NCI-H1417 (cell line): ENCODE measurements around the gene ECI2.
"Not testable (repeated sequence)": the region's sequence is repeated elsewhere in the genome, so short reads cannot be mapped to it uniquely, and the experiment has no call there.

ENCODE experiments used
- DNase-seq, 3 experiments: peaks; one replicate each; lab custom pipeline; 2025; lab: John Stamatoyannopoulos, UW

The ECI2 gene

DNA sequence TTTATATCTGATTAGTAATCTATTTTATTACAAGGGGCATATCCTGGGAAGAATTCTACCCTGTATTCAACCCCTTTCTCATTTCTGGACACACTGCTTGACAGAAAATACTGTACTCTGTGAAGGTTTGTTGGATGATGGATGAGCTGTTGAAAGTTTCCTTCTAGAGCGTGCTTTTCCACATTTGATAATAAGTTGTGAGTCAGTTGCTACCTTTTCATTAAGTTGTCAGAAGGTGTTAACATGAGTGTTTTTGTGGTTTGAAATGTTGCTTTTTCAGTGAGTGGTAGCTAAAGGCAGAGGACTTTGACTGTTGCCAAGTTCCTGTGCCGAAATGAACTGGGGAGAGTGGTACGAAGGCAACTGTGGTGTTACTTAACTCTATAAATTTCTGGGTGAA, 3.9 kb upstream of the ECI2 start:
- peak in 1 of 3 experiments; percentile 49 for DNase-seq

DNA sequence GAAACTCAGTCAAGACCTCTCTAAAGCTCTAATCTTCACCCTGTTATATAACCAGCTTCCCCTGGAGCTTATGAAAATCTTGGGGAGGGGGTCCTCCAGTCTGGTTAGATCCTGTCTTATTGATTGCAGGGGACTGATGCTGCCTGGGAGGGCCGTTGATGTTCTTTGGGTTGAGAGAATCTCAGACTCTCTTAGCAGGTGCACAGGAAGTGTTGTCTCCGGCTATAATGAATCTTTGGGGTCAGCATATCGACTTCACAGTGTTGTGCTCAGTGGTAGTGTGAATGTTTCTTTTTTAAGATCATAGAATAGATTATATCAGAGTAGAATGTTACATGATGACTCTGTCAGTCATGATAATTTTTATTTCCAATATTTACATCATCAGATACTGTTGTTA, 2.8 kb upstream of the ECI2 start:
- no peak for DNase-seq

DNA sequence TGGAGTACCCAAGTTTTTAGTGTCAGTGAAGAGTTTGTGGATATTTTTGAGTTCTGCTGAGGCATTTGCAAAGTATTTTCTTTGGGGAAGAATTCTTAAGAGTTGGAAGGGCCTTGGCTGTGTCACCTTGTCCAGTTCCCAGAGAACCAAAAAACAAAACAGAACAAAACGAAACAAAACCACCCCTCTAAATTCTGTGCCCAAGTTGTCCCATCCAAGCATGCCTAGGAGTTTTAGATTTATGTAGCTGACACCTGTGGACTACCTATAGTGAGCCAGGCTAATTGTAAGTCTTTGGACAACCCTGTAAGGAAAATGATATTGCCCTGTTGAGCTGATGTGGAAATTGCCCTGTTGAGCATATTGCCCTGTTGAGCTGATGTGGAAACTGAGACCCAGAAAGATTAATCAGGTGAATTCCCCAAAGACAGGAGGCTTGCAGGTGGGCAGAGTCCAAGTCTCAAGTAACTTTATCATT, 1.0 kb upstream of the ECI2 start:
- DNase-seq, result no peak

DNA sequence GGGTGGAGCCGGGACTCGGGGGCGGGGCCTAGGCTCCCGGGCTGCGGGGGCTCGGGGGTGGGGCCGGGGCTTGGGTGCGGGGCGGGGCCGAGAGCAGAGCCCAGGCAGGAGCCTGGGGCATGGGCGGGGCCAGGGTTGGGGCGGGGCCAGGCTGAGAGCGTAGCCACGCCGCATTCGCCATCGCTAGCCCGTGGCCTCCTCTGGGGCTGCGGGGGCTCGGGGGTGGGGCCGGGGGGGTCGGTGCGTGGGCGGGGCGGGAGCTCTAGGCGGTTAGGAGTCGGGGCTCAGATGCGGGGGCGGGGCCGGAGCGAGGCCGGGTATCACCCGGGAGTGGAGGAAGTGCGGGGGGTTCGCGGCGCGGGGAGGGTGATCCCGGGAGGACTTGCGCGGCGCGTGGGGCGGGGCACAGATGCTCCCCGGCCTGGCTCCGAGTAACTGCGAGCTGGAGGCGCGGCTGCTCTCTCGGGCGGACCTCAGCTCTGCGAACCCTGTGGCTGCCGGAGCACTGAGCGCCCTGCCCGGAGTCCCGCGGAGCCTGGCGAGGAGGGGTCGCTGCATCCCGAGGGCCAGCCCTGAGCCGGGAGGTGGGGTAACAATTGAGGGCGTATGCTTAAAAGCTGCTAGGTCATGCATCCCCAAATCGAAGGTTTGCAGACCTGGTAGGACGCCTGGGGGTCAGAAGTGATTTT, 434 bp upstream of the ECI2 start:
- peak; percentile 81 to 95 (median 89) for DNase-seq

DNA sequence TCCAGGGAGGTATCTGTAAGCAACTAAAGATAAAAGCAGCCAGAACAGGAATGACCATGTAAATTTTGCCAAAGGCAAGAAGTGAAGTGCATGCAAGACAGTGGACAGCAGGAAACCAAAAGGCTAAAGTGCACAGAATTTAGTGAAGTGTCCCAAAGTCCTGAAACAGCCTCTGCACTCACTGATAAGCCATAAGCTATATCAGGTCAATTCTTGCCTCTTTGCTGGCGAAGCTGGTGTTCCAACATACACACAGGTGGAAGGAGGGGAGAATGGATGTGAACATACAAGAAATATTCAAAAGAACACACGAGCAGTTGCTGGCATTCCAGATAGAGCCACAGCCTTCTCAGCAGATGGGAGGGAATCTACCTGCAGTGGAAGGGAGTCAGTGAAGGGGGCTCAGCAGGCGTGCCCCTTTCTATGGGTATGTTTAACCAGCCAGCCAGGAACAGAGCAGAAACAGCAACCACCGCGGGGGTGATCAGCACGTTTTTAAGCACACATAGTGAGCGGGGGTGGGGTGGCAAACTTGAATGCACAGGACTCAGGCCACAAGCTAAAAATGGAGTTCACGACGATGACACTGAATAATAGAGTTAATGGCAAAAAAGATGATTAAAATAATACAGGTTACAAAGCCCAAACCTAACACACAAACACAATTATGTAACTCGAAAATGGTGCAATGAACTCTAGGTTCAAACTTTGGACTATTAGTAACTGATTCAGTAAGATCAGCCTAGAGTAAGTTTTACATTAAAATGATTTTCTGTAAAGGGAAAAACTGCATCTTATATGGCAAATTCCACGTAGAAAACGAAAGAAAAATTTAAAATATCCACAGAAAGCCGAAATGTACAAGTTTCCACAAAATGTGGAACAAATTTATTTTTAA, 1.2 kb downstream of the ECI2 start:
- peak in 2 of 3 experiments; percentile 25 to 43 for DNase-seq

DNA sequence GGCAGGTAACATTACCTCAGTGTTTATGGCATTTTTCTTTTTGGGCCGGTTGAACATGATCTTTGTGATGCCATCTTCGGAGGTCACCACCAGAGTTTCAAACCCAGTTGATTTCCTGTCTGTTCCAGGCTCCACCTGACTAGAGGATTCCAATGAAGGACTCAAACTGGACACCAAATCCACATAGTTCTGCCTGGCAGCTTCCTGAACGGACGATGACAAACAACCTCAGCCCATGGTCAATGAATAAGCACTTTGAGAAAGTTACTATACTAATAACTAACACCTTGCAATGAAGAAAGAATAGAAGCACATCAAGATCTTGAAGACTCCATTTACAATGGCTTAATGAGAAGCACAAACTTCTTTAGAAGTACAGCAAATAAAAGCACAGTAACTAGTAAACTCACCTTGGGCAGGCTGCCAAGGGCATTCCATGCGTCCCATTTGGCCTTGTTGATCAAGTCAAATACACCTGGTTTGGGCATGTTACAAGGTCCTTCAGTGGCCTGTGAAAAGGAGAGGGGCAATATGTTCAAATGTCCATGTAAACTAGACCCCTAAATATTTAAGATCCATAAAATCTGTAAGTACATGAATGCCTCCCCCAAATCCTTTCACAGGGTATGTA, 4.9 kb downstream of the ECI2 start:
- DNase-seq, result no peak

DNA sequence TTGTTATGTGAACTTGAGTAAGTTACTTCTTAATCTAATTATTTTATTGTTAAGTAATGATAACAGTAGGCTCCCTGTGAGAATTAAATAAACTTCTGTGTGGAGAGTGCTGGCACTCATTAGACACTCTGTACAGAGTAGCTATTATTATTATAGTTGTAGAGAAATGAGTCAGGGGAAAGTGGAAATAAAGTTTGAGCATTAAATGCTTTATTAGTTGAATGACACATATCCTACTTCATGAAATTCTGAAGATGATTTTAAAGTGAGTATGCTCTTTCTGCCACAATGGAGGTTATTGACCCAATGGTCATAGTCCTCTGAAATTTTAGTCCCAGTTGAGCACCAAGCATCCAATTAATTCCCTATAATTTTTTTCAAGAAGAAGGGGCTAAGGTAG, 5.9 kb downstream of the ECI2 start:
- DNase-seq, result no peak

DNA sequence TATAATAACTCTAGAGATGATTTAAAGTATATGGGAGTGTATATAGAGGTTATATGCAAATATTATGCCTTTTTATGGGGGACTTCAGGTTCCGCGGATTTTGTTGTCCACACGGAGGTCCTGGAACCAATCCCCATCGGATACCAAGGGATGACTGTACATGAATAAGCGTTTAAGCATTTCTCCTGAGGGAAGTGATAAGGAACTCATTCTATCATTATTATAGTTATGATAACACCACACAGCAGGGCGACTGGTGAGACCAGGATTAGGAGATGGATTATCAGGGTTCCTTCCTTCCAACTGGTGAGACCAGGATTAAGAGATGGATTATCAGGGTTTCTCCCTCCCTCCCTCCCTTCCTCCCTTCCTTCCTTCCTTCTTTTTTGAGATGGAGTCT, 6.6 kb downstream of the ECI2 start:
- no peak for DNase-seq

DNA sequence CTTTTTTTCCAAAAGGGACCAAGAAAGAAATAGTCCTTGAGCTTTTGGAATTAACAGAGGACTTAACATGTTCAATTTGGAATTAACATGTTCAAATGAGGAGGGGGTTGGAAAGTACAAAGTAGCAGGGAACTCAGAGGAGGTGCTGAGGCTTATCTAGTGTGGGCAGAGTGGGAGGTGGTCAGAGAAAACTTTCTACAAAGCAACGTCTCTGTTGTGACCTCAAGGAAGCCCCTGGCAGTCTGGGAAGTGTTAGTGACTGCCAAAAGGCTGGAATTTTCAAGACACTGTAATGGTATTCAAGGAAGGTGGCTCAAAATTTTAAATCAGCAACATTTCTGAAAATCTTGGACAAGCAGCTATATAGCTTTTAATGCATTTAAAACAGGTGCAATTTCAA, 7.3 kb downstream of the ECI2 start:
- no peak for DNase-seq

DNA sequence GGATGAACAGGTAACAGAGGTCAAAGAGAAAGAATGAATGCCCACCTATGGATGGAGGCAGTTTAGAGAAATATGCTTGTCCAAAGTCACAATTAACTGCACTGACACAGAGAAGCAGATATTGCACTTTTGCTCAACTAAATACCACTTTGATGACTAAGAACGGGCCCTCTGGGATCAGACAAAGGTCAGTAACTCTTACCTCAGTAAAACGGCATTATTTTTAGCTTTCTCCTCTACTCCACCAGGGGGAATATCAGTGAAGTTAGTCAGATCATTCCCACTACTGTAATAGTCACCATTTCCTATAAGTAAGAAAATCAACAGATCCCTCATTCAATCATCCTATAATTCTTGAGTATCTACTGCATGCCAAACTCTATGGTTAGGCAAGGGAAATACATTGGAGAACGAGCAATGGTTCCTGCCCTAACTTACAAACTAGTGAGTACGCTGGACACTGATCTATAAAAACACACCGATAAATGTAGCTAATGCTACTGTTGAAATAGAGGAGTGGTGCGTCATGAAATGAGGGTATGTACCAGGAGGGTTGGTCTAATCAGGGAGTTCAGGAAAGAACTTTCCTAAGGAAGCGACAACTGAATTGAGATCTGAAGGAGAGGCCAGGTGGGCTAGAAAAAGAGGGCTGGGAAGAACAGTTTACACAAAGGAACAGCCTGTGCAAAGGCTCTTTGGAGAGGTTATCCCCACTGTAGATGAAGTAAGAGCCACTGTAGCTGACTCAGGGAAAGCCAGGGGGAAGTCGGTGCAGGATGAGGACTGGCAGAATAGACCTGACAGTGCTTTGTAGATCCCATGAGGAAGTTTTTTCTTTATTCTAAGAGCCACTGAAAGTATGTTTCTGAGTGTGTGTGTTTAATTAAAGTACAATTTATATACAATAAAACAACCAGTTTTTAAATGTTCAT, 9.2 kb downstream of the ECI2 start:
- no peak for DNase-seq

DNA sequence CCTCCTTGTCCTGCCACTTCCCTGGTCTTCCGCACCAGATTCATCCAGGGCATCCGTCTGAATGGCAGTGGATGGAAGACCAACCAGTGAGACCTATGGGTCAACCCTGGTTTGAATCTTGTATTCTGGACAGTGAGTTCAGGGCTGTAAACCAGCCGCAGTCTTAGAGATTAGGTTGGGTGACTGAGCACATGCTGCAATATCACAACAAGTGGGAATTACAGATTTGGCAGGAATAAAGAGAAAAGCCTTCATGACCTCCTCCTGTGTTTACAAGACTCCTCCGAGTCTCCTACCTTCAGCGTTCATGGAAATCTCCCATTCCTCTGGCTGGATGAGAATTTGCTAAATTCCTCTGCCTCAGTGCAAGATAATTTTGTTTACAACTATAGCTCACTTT, 9.9 kb downstream of the ECI2 start:
- no peak for DNase-seq

DNA sequence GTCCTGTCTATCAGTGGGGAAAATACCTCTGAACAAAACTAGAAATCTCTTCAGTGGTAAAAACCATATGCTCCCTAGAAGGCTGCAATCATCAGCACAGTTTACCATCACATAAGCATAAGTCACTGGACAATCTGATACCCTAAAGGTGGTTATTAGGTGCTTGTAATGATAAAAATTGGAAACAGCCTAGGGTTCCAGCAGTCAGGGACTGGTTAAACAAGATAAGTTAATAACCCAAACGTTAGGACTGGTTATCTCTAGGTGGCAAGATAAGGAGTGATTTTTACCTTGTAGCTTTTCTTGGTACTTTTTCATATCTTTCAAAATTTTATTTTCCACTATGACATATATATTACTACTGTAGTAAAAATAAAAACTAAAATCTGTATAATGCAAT, 11.0 kb downstream of the ECI2 start:
- DNase-seq, result no peak

DNA sequence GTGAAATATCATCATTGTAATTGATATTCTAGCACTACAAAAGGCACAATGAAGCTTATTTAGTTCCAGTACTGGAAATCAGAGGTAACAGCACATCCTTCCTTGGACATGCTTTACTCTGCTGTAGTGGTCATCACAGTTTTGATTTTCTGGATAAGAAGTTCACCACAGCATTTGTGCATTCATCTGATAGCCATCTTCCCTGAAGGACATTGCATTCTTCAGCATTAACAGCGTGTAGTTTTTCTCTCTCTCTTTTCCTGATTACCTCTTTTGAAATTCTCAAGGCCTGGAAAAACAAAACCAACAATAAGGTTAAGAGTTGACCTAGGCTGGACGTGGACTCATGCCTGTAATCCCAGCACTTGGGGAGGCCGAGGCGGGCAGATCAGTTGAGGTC, 19.6 kb downstream of the ECI2 start:
- no peak for DNase-seq

DNA sequence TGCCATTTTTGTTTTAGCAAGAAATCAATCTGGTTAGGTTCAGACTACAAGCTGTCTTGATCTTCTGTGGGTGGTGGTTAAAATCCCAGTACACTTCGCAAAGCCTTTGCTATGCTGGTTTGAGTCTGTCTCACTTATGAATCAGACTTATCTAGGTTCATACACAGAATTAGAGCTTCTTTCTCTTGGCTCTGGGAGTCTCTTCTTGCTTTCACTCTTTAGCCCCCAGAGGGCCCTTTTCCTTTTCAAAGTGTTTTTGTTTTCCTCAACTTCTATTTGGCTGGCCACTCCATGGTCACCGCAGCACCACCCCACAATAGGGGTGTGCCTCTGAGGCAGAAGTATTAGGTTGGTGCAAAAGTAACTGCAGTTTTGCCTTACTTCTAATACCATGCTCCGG, 21.3 kb downstream of the ECI2 start:
- no peak for DNase-seq

DNA sequence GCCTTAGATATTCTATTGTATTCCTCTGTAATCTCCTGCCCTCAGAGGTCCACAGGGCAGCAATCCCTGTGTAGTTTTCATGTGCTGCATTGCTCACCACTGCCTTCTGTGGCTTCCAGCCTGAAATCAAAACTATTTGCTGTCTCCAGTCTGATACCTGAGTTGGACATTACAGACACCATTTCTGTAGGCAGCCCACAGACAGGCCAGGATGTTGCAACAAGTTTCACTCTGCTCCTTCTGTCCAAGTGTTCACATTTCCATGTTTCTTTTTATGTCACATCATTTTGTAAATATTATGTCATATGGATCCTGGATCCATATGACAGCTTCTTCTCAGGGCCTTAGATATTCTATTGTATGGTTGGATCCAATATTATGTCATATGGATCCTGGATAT, 21.7 kb downstream of the ECI2 start:
- DNase-seq, result no peak

DNA sequence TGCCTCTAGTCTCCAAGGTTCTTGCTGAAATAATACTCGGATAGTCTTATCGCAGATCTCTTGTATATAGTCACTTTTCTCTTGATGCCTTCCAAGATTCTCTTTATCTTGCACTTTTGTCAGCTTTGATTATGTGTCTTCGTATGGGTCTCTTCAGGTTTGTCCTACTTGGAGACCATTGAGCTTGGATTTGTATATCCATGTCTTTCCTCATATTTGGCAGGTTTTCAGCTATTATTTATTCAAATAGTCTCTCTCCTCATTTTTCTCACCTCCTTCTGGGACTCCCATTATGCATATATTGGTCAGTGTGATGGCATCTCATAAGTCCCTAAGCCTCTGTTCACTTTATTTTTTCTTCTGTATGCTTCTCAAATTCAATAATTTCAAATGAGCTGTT, 23.0 kb downstream of the ECI2 start:
- no peak for DNase-seq

DNA sequence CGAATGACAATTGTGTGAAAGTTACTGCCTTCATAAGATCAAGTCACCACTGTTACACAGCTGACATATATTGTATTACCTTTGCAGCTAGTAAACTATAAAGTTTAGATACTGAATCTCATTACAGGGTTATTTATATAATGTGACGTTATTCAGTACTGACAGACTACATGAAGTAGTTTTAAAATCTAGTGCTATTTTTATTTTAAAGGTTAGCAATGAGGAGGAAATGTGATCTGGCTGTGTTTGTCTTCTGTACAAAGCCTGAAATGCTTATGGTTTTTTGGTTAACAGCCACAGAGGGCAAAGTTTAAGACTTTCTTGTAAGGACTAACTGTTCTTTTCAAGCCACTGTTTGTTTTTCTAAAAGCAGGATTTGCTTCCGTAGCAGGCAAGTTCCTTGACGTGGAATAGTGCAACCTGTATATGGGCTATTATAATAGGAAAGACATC, 26.0 kb downstream of the ECI2 start:
- not testable (repeated sequence) for DNase-seq

DNA sequence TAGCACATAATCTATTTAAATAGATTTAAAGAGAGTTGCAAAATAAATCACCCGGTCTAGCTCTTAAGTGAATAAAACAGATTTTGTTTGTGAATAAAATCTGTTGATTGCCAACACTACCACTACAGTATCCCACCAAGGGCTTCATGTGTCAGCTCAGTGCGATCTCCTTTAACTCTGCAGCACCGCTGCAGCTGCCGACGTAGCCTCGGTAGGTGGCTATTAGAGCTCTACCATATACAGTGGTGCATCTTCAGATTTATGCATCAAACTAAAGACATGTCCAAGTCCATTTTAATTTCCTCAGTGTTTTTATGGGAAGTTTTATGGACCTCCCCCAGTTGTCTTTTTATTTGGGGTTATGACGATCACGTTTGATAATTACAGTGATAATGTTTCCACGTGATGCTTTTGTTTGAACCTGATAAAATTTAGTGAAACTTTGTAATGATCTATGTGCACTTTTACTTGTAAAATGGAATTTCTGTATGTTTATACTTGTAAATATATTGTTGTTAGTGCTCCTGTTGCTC, 26.7 kb downstream of the ECI2 start:
- DNase-seq, result no peak

DNA sequence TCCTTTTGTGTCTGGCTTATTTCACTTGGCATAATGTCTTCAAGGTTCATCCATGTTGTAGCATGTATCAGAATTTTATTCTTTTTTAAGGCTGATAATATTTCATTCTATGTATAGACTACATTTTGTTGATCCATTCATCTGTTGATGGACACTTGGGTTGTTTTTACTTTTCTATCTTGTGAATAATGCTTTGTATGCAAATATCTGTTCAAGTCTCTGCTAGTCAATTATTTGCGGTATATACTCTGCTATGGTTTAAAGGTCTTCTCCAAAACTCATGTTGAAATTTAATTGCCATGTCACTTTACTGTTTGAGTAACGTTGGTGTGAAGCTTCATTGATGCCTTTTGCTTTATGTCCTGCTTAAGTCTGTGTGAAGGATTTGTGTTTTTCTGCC, 27.5 kb downstream of the ECI2 start:
- no peak for DNase-seq

DNA sequence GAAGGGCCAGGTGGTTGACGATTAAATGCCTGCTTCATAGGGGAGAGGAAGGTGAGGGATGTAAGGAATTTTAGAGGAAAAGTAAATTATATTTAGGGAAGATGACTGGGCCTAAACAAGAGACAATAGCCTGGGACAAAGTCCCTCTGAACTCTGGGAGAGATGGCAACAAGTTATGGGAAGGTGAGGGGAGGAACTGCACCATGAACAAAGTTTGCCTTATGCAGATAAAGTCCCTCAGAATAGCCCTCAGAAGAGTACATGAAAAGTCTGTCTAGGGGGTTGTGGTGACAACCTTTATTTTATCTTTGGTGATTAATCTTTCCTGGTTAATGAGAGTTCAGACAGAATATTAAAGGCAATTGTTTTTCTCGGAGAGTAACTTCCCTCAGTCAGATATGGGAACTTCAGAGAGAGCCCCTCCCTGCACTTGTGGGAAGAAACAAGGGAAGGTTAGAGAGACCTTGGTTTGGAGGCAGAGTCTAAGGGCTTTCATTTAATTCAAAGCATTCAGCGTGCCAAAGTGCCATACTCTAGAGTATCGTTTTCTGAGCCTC, 29.3 kb downstream of the ECI2 start:
- no peak for DNase-seq

DNA sequence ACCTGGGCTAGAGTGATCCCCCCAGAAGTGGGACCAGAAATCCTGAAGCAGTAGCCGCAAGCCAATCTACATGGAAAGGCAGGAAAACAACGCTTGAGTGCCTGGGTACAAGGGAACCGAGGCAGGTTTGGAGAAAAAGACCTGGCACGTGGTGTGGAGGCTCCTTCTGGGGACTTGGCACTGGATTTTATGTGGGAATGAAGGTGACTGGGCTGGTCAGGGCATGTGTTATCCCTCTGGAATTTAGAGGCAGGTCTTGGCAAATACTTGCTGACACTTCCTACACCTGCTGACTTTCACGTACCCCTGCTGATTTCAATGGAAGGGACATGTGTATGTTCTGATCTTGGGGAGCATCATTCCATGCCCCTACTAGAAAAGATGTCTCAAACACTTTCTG, 31.4 kb downstream of the ECI2 start:
- no peak for DNase-seq
